Smooth muscle cell (in vitro differentiated cells): ENCODE measurements around the gene FHIT. TPM values are rescaled to one million over a fixed set of nuclear protein-coding genes. Genes with fewer than 3 reads are reported as not detected.

ENCODE experiments used
- DNase-seq: peaks from one replicate; lab custom pipeline; 2025; ENCODE audit not compliant: unreplicated experiment; lab: John Stamatoyannopoulos, UW
- H2AFZ ChIP-seq: fragments of 200-600 bp; sonication (generic); 2 replicates; pipeline ENCODE4 v1.6.0; 2016; ENCODE audit warnings: antibody characterized with exemption, low read depth, mild to moderate bottlenecking
- H3F3A ChIP-seq: fragments of 200-600 bp; sonication (generic); 2 replicates; pipeline ENCODE4 v1.6.0; 2017; ENCODE audit warnings: antibody characterized with exemption, low read depth
- H3K27ac ChIP-seq: fragments of 200-600 bp; sonication (generic); 2 replicates; pipeline ENCODE4 v1.5.1; 2016; ENCODE audit warnings: low read depth, mild to moderate bottlenecking
- H3K27me3 ChIP-seq: fragments of 200-600 bp; sonication (generic); 2 replicates; pipeline ENCODE4 v1.6.1; 2016; ENCODE audit warnings: low read depth, mild to moderate bottlenecking
- H3K36me3 ChIP-seq: fragments of 200-600 bp; sonication (generic); 2 replicates; pipeline ENCODE4 v1.5.1; 2016; ENCODE audit warnings: low read depth
- H3K4me1 ChIP-seq: fragments of 200-600 bp; sonication (generic); 2 replicates; pipeline ENCODE4 v1.5.1; 2016; ENCODE audit warnings: low read depth
- H3K4me2 ChIP-seq: fragments of 200-600 bp; sonication (generic); 2 replicates; pipeline ENCODE4 v1.6.0; 2016; ENCODE audit warnings: mild to moderate bottlenecking
- H3K4me3 ChIP-seq: fragments of 200-600 bp; sonication (generic); 2 replicates; pipeline ENCODE4 v1.5.1; 2016; ENCODE audit warnings: mild to moderate bottlenecking
- H3K79me2 ChIP-seq: fragments of 200-600 bp; sonication (generic); 2 replicates; pipeline ENCODE4 v1.6.0; 2016; ENCODE audit warnings: low read depth, mild to moderate bottlenecking
- H3K9ac ChIP-seq: fragments of 200-600 bp; sonication (generic); 2 replicates; pipeline ENCODE4 v1.6.0; 2016; ENCODE audit warnings: low read depth
- H3K9me3 ChIP-seq: fragments of 200-600 bp; sonication (generic); replicated peaks from 2 replicates; pipeline ENCODE4 v1.5.1; 2016; ENCODE audit warnings: low read depth
- H4K20me1 ChIP-seq: fragments of 200-600 bp; sonication (generic); 2 replicates; pipeline ENCODE4 v1.6.0; 2016; ENCODE audit warnings: low read depth
- CTCF ChIP-seq: fragments of 200-600 bp; sonication (generic); IDR thresholded peaks from 2 replicates; pipeline ENCODE4 v1.5.1; 2017; ENCODE audit warnings: borderline replicate concordance, mild to moderate bottlenecking, antibody characterized with exemption; ENCODE audit not compliant: insufficient read depth, poor library complexity, severe bottlenecking
- WGBS: methylation state at CpG from one replicate; pipeline ENCODE4 v1.1.7; 2016; ENCODE audit warnings: low lambda C conversion rate; 5-methylcytosine and 5-hydroxymethylcytosine counted together
- polyA plus RNA-seq: library from polyadenylated mRNA; unstranded; fragments of >200 nt; fragmentation: Nextera tagmentation; extraction: Ambion mirVana; gene quantifications from 2 replicates; pipeline ENCODE4 v1.2.1, GENCODE V29; 2016
- total RNA-seq: library from RNA; depleted of rRNA; stranded (reverse); fragments of >200 nt; gene quantifications from 2 replicates; pipeline ENCODE4 v1.2.3, GENCODE V29; 2014

FHIT gene
- total and polyA plus RNA-seq, 2 experiments from 2014 or later: 5.9 to 6.7 TPM

GRCh38 chr3:59885101-59885500 lies 1366.2 kb downstream of the FHIT start:
- WGBS: 92% methylated on average over 4 of the region's 4 CpGs
- Histone ChIP-seq H3K27ac (no peak overlapping the region), H3F3A (no peaks in the 10 kb centered on the region), H3K9ac (no peak overlapping the region), H2AFZ (no peak overlapping the region), H3K9me3 (no peaks in the 10 kb centered on the region), H4K20me1 (no peaks in the 10 kb centered on the region), H3K4me3 (no peak overlapping the region), H3K4me1 (no peaks in the 10 kb centered on the region), H3K27me3 (no peaks in the 10 kb centered on the region), H3K79me2 (no peaks in the 10 kb centered on the region), H3K36me3 (no peaks in the 10 kb centered on the region), H3K4me2 (no peak overlapping the region)
- TF ChIP-seq CTCF: no peak
- DNase-seq: no peak

- no peak for DNase-seq
- Histone ChIP-seq H3K4me3 (no peak overlapping the region), H3K9ac (no peak overlapping the region), H3K9me3 (no peaks in the 10 kb centered on the region), H3K4me2 (no peak overlapping the region), H3K79me2 (no peaks in the 10 kb centered on the region), H4K20me1 (no peaks in the 10 kb centered on the region), H3K27me3 (no peaks in the 10 kb centered on the region), H3F3A (no peaks in the 10 kb centered on the region), H3K4me1 (no peaks in the 10 kb centered on the region), H3K36me3 (no peaks in the 10 kb centered on the region), H2AFZ (no peak overlapping the region), H3K27ac (no peak overlapping the region)
- no peak for TF ChIP-seq CTCF
- 67% methylated on average over 2 of the region's 2 CpGs for WGBS
These were observed 1366.8 kb downstream of the FHIT start for GRCh38 chr3:59884409-59884808.

GRCh38 chr3:59882746-59883145 lies 1368.5 kb downstream of the FHIT start:
- no peak for DNase-seq
- Histone ChIP-seq H3K79me2 (no peaks in the 10 kb centered on the region), H3K27ac (no peak overlapping the region)

More at GRCh38 chr3:59882746-59883145, 1368.5 kb downstream of the FHIT start:
- Histone ChIP-seq H3K4me2 (no peak overlapping the region), H3K4me3 (no peak overlapping the region), H4K20me1 (no peaks in the 10 kb centered on the region), H3F3A (no peaks in the 10 kb centered on the region), H3K27me3 (no peaks in the 10 kb centered on the region), H3K36me3 (no peaks in the 10 kb centered on the region), H3K4me1 (no peaks in the 10 kb centered on the region), H2AFZ (no peak overlapping the region), H3K9ac (no peak overlapping the region), H3K9me3 (no peaks in the 10 kb centered on the region)
- TF ChIP-seq CTCF: no peak
- WGBS: 64% methylated on average over 2 of the region's 2 CpGs
